Measurements from ENCODE around the gene SMG6.

SMG6 gene

DNA sequence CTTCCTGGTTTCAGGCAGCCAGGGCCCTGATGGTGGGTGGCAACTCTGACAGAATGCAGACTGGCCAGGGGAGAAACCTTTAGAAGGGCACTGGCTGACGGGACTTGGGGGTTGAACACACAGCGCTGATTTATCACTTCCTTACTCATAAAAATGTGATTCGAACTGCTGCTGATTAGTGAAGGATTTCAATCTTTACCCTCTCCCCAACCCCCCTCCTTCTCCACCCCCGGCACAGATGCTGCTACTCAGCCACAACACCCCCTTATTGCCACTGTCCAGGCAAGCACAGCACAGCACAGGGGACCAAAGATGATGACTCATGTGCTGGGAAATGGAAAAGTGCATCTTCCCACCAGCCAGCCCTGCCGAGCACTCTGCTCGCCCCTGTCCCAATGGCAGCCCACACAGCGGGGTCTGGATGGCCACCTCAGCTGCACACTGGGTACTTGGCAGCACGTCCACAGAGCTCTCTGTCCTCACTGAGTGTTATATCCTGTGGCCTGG, 70.1 kb downstream of the SMG6 start:
- H3K27ac ChIP-seq = no peak overlapping the region
- TF ChIP-seq, protein P1, sequence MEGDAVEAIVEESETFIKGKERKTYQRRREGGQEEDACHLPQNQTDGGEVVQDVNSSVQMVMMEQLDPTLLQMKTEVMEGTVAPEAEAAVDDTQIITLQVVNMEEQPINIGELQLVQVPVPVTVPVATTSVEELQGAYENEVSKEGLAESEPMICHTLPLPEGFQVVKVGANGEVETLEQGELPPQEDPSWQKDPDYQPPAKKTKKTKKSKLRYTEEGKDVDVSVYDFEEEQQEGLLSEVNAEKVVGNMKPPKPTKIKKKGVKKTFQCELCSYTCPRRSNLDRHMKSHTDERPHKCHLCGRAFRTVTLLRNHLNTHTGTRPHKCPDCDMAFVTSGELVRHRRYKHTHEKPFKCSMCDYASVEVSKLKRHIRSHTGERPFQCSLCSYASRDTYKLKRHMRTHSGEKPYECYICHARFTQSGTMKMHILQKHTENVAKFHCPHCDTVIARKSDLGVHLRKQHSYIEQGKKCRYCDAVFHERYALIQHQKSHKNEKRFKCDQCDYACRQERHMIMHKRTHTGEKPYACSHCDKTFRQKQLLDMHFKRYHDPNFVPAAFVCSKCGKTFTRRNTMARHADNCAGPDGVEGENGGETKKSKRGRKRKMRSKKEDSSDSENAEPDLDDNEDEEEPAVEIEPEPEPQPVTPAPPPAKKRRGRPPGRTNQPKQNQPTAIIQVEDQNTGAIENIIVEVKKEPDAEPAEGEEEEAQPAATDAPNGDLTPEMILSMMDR (IDR thresholded peaks at IDR 0.05) = no peak
- no peak for TF ChIP-seq ZFX (IDR thresholded peaks at IDR 0.05; ENCODE audit: borderline replicate concordance)

DNA sequence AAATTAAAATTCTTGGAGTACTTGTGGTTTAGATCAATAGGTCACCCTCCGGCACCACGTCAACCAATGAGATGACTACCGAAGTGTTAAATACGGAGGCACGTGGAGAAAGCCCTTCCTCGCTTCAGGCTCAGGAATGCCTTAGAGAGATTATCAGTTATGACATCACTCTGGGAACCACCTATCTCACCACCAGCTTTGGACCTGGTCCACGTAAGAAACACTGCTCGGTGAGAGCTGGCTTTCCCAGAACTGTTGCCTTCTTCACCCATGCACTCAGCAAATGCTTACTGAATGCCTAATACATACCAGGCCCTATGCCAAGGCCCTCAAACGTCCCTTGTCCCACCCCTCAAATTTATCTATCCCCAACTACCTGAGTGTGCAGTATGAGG, 71.3 kb downstream of the SMG6 start:
- TF ChIP-seq, protein P1 (IDR thresholded peaks at IDR 0.05) = no peak
- TF ChIP-seq ZFX (IDR thresholded peaks at IDR 0.05; ENCODE audit: borderline replicate concordance) = no peak
- H3K27ac ChIP-seq = no peak overlapping the region

DNA sequence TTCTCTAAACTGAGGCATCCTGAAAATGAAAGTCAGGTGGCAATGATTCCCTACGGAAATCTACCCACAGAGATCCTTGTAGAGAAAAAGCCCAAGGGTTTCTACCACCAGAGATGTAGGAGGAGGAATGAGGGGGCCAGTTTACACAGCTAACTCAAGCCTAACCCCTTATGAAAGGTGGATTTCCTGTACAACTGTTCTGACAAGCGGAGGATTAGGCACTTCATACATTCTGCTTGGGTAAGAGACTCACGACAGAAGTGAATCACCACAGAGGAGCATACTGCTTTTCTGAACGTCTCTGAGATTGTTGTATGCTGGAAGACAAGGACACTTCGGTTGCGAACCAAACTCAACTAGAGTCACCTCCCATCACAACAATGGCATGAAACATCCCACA, 72.7 kb downstream of the SMG6 start:
- no peak for TF ChIP-seq ZFX (IDR thresholded peaks at IDR 0.05; ENCODE audit: borderline replicate concordance)
- TF ChIP-seq, protein P1 (IDR thresholded peaks at IDR 0.05) = no peak
- H3K27ac ChIP-seq = no peak overlapping the region

DNA sequence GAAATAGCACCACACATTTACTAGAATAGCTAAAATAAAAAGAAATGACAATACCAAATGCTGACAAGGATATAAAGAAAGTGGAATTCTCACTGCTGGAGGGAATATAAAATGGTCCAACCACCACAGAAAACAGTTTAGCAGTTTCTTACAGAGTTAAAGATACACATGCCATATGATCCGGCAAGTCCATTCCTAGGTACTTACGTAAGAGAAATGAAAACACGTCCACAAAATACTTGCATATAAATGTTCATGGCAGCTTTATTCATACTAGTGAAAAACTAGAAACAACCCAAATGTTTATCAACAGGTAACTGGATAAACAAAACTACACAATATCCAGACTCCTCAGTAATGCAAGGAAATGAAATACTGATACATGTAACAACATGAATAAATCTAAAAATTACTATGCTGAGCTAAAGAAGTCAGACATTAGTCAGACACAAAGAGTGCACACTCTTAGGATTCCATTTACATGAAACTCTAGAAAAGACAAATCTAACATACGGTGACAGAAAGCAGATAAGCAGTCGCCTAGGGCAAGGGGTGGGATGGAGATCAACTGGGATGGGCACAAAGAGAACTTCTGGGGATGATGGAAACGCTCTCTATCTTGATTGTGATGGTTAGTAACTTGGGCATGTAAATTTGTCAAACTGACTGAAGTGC, 76.4 kb downstream of the SMG6 start:
- TF ChIP-seq, protein P1 (IDR thresholded peaks at IDR 0.05) = no peak
- TF ChIP-seq ZFX (IDR thresholded peaks at IDR 0.05; ENCODE audit: borderline replicate concordance) = no peak
- no peak overlapping the region for H3K27ac ChIP-seq

DNA sequence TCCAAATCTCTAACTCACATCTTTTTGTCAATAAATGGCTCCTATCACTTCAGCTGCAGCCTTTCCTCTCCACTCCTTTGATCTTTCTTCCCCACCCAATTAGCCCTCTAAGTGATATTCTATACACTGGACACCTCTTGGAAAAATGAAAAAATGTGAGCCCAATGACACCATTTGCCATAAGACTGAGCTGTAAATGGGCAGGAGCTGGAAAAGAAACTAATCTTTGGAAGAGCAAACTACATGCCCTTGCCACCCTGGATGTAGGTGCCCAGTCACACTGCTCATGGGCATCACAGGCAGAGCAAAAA, 80.0 kb downstream of the SMG6 start:
- TF ChIP-seq, protein P1 (IDR thresholded peaks at IDR 0.05) = no peak
- no peak for TF ChIP-seq ZFX (IDR thresholded peaks at IDR 0.05; ENCODE audit: borderline replicate concordance)
- H3K27ac ChIP-seq = no peak overlapping the region

DNA sequence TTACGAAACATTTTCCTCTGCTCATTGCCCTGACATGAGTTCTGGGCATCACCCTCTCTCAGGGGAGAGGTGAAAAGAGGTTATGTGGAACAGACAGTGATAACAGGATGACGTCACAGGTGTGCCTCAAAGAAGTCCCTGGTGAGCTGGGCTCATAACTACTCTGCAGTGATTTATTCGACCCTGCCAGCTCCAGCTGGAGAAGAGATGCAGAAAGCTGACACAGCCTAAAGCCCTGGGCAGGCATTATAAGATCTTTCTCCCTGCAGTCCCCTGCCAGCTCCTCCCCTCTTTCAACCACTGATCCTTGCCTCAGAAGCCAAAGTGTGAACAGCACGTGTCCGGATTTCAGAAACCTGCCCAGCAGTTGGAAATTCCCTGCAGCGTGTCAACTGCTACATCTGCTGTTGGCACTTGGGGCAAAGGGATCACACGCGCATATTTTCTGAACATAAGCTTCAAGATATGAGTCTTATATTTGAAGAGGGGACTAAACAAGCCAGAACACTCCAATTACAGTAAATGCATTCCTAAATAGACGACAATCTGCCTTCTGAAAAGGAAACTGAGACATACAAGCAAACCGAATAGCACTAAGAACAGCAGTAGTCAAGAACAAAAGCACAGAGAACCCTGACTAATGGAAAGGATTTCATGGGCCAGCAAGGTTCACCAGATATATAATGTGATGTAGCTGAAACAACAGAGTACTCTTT, 80.5 kb downstream of the SMG6 start:
- TF ChIP-seq, protein P1 (IDR thresholded peaks at IDR 0.05) = no peak
- TF ChIP-seq ZFX (IDR thresholded peaks at IDR 0.05; ENCODE audit: borderline replicate concordance) = no peak
- no peak overlapping the region for H3K27ac ChIP-seq

DNA sequence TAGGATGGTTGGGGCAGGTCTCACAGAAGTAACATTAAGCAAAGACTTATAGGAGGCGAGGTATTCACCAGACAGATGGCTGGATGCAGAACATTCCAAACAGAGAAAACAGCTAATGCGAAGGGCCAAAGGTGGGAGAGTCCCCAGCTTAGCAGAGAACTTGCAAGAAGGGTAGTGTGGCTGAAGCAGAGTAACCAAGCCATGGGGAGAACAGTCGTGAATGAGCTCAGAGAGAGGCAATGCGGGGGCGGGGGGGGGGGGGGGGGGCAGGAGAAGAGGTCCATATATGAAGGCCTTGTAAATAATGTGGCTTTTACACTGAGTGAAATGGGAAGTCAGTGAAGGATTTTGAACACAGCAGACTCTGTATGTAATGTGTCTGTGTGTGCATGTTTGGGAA, 81.3 kb downstream of the SMG6 start:
- TF ChIP-seq ZFX (IDR thresholded peaks at IDR 0.05; ENCODE audit: borderline replicate concordance) = no peak
- TF ChIP-seq, protein P1 (IDR thresholded peaks at IDR 0.05) = no peak
- H3K27ac ChIP-seq = no peak overlapping the region

All from 22Rv1 (cell line).